Measurements from ENCODE around the gene CCIN. TPM values are rescaled to one million over a fixed set of nuclear protein-coding genes. Genes with fewer than 3 reads are reported as not detected.

CCIN gene
- polyA plus RNA-seq, 1 of the 3 experiments (the other 2 are of a cell fraction), result 0.54 TPM

GRCh38 chr9:36127652-36128244 is 41.4 kb upstream of the CCIN start:
- Histone ChIP-seq H3K4me2 (no peak overlapping the region), H3K9me2 (no peaks in the 10 kb centered on the region), H3F3A (replicated peaks; ENCODE audit: insufficient read depth) (peaks cover 14% of the 10 kb centered on the region), H3K27me3 (ENCODE audit: insufficient read depth) (no peaks in the 10 kb centered on the region), H3K9ac (no peak overlapping the region), H3K4me3 (ENCODE audit: low read depth in 2 of 2, low read length in 1 of 2) (no peak overlapping the region), H3K36me3 (replicated peaks in 1 of 2; ENCODE audit: control insufficient read depth in 1 of 2, insufficient read depth in 2 of 2, low read length in 1 of 2) (peaks cover 11 to 14% of the 10 kb centered on the region in 2 experiments), H3K79me2 (ENCODE audit: insufficient read depth) (no peaks in the 10 kb centered on the region), H2AFZ (ENCODE audit: low read depth) (no peak overlapping the region), H3K9me3 (no peaks in the 10 kb centered on the region), H3K4me1 (ENCODE audit: control insufficient read depth in 1 of 2, insufficient read depth in 2 of 2, low read depth in 1 of 2, low read length in 1 of 2) (no peaks in the 10 kb centered on the region), H4K20me1 (ENCODE audit: insufficient read depth) (no peaks in the 10 kb centered on the region), H3K27ac (ENCODE audit: low read depth in 2 of 2, low read length in 1 of 2) (no peak overlapping the region)
- DNase-seq, result no peak
- TF ChIP-seq RAD21 (IDR thresholded peaks at IDR 0.05; ENCODE audit: low read length) (no peak), CHD2 (IDR thresholded peaks at IDR 0.05; ENCODE audit: low read length, partially characterized antibody) (no peak), FOXM1 (IDR thresholded peaks at IDR 0.05; ENCODE audit: low read depth) (no peak), GABPA (IDR thresholded peaks at IDR 0.05; ENCODE audit: low read depth) (no peak), USF1 (IDR thresholded peaks at IDR 0.05; ENCODE audit: borderline replicate concordance, low read depth) (no peak), ZBTB33 (IDR thresholded peaks at IDR 0.05; ENCODE audit: borderline replicate concordance, low read depth) (no peak), YY1 (IDR thresholded peaks at IDR 0.05; ENCODE audit: low read depth) (no peak), GATA2 (CRISPR knock-in tag; IDR thresholded peaks at IDR 0.05) (no peak), RFX5 (IDR thresholded peaks at IDR 0.05; ENCODE audit: low read length) (no peak), RCOR1 (IDR thresholded peaks at IDR 0.05; ENCODE audit: low read length) (no peak), SMC3 (IDR thresholded peaks at IDR 0.05; ENCODE audit: low read depth, low read length) (no peak), EP300 (IDR thresholded peaks at IDR 0.05; ENCODE audit: borderline replicate concordance in 1 of 2, low read depth in 1 of 2, low read length in 1 of 2) (no peak), REST (IDR thresholded peaks at IDR 0.05; ENCODE audit: low read depth, low read length) (no peak), TCF12 (IDR thresholded peaks at IDR 0.05) (no peak), MEF2A (IDR thresholded peaks at IDR 0.05; ENCODE audit: borderline replicate concordance, low read depth) (no peak), TAF1 (IDR thresholded peaks at IDR 0.05; ENCODE audit: borderline replicate concordance, low read depth, low read length) (no peak), MAX (IDR thresholded peaks at IDR 0.05; ENCODE audit: low read depth) (no peak), NFIC (IDR thresholded peaks at IDR 0.05; ENCODE audit: borderline replicate concordance) (no peak)
- CTCF ChIA-PET, result interaction anchor here (0.7 to 0.8 kb wide), 2 partner anchors 24 to 371 kb away, joined by 3 read pairs; no protein-coding TSS in a partner anchor
- 83% methylated on average over 5 of the region's 5 CpGs for WGBS (ENCODE audit: low lambda C conversion rate)
- POLR2A ChIA-PET, result no interaction called here

All from SK-N-SH (cell line).